H54 (cell line): Measurements from ENCODE around the gene OSBPL5.

ENCODE experiments used
- DNase-seq: peaks from one replicate; pipeline ENCODE4 v3.0.0; 2011; ENCODE audit warnings: low spot score, mixed read lengths; ENCODE audit not compliant: insufficient read length
- FAIRE-seq: peaks from 3 replicates; lab custom pipeline; 2011; peaks lifted over from hg19 to GRCh38; lab: Jason Lieb, UNC
- POLR2A ChIP-seq: IDR thresholded peaks from 2 replicates; pipeline ENCODE4 v1.6.1; 2011; ENCODE audit warnings: low read depth, mild to moderate bottlenecking, low read length

OSBPL5 gene

GRCh38 chr11:3136546-3137455 lies 28.3 kb downstream of the OSBPL5 start:
- no peak for TF ChIP-seq POLR2A
- no peak for FAIRE-seq
- DNase-seq, result no peak

DNA sequence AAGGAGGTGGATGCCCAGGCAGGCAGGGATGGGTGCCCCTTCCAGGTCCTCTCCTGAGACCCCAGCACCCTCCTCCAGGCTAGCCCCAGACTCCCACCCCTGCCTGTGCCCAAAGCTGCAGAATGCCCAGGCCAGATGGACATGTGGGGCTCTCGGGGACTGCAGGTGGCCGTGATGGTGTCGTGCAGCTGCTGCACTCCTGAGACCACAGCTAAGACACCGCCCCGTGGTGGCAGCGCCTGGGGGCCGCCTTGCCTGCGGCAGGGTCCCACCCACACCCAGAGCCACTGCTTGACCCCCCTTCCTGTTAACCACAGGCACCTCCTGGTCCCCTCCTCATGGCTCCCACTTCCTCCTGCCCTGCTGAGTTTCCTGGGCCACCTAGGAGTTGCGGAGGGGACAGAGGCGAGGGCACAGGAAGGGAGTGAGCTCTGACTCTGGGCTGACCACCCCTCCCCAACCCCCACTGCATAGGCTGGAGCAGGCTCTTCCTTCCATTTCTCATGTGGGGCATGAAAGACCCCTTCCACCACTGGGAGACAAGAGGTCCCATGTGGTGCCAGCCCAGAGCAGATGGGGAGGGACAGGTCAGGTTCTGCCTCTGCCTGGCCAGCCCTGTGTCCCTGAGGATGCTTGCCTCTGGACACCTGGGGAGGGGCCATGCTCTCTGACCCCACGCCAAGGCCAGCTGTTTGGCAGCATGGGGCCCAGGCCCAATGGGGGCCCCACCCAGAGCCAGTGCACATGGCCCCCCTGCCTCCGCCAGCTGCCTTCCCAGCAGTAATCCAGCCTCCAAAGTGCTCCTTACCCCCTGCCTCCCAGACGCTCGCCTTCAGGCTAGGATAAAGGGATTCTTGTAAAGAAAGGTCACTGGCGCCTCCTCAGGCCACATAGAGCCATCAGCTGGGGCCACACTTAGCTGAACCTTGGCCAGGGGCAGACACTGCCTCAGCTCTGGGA lies 29.3 kb downstream of the OSBPL5 start:
- DNase-seq, result no peak
- no peak for FAIRE-seq
- TF ChIP-seq POLR2A, result no peak

- TF ChIP-seq POLR2A, result no peak
- FAIRE-seq (no peak), DNase-seq (no peak)
Measured at GRCh38 chr11:3134651-3135480, 30.2 kb downstream of the OSBPL5 start.

- TF ChIP-seq POLR2A, result no peak
- FAIRE-seq, result no peak
- no peak for DNase-seq
Measured at GRCh38 chr11:3134218-3134621, 30.9 kb downstream of the OSBPL5 start.

GRCh38 chr11:3133261-3134217 lies 31.6 kb downstream of the OSBPL5 start:
- no peak for DNase-seq
- FAIRE-seq, result no peak
- TF ChIP-seq POLR2A, result no peak

DNA sequence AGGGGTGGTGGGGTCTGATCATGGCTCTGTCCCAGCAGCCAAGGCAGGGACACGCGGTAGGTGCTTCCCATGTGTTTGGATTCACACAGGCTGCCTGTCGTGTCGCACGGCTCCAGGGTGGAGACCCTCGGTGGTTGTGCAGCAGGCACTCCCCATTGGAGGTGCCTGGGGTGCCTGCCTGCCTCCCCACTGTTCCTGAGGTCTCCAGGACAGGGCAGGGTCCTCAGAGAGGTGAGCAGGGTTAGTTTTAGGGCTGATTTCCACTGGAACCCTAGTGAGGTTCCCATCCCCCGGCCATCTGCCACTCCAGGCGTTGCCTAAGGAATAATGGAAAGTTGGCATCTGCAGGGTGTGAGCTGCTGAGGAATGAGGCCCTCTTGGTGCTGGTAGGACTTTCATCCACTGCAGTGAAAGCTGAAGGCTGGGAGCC lies 32.3 kb downstream of the OSBPL5 start:
- no peak for TF ChIP-seq POLR2A
- DNase-seq, result no peak
- no peak for FAIRE-seq

DNA sequence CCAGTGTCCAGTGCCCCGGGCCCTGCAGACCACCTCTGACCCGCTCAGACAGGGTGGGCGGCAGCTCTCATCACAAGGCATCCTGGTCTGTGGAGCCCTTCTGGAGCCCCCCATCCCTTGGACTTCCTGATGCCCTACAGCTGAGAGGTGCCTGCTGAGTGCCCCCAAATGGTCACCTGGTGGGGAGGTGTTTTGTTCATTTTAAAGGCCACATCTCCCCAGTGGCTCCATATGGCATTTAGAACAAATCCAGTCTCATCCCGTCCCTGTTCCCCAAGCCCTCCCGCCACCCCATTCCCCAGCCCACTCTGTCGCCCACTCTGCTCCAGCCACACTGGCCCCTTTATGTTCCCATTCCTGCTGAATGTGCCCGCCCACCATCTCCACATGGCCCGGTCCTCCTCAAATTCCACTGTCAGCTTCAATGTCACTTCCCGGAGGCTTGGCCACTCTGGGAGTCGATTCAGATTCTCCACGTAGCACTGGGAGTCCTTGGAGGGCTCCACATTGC lies 32.8 kb downstream of the OSBPL5 start:
- no peak for TF ChIP-seq POLR2A
- FAIRE-seq (no peak), DNase-seq (no peak)

- DNase-seq, result no peak
- TF ChIP-seq POLR2A, result no peak
- no peak for FAIRE-seq
Measured at GRCh38 chr11:3131330-3131941, 33.7 kb downstream of the OSBPL5 start.

DNA sequence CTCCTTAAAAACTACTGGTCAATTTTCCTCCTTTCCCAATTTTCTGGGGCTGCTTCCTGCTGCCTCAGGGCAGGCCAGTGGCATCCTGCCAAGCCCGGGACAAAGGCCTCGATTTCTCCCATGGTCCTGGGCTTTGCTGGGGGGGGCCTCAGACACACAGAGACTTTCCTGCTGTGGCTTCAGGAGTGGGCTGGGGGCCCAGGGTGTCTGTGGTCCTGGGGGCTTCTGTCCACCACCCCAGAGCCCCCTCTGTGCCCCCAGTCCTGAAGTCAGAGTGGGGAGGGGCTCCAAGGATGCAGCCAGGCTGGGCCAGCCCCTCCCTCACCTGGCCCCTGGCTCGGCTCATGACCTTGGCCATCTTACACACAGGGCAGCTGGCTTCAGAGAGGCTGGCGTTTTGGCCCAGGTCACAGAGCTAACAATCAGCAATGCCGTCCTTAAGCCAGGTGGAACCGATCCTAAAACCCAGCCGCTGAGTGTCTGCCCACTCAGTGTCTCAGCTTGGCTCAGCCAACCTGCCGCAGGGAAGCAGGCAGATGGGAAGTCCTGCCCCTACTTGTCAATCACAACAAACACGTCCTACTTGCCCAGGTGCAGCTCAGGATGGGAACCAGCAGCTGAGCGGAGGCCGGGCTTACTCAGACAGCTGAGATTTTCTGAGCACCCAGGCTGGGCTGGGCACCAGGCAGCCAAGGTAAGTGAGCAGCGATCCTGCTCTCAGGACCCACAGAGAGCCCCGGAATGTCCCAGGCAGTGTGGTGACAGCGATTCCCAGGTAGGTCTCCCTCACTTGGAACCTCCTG lies 34.6 kb downstream of the OSBPL5 start:
- TF ChIP-seq POLR2A, result no peak
- no peak for FAIRE-seq
- no peak for DNase-seq

DNA sequence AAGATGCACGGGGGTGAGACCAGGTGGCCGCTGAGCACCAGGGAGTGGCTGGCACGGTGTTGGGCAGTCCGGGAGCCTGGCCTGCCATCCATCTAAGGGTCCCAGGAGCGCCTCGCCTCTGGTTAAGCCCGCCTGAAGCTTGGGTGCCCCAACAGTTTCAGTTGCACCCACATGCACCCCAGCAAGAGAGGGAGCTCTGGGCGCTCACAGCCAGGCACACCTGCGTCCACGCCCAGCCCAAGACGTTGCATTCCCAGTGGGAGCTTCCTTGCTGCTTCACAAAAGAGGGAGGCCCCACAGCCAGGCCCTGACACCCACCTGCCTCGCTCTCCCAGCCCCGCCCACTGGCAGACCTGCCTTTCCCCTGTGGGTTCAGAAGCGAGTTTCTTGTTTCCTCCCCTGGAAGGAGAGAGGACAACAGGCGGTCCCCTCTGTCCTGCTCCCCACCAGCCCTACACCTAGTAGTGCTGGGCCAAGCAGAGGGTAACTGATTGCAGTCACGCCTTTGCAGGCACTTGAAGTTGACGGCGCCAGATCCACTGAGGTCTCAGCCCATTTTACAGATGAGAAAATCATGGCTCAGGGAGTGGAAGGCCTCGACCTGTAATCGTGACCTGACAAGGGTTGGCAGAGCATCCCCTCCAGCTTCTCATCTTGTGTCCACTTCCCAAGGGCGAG lies 35.4 kb downstream of the OSBPL5 start:
- DNase-seq (no peak), FAIRE-seq (no peak)
- TF ChIP-seq POLR2A, result no peak

GRCh38 chr11:3129181-3129590 lies 35.9 kb downstream of the OSBPL5 start:
- FAIRE-seq (no peak), DNase-seq (no peak)
- TF ChIP-seq POLR2A, result no peak
